HL-60 (cell line): ENCODE data around the gene GALNT1.

Experiments
- DNase-seq, 2 experiments: peaks; one replicate each; pipeline ENCODE4 v3.0.0-alpha.2; 2010 to 2020; ENCODE audit warnings: low read depth in 1 of 2, low spot score in 1 of 2
- H3K27ac ChIP-seq: fragments of 250-450 bp; sonication (Bioruptor Pico); replicated peaks from 2 replicates; pipeline ENCODE4 v1.5.1; 2020; ENCODE audit warnings: mild to moderate bottlenecking, moderate library complexity
- H3K27me3 ChIP-seq: fragments of 250-450 bp; sonication (Bioruptor Pico); 2 replicates; pipeline ENCODE4 v1.5.1; 2021; ENCODE audit warnings: mild to moderate bottlenecking, moderate library complexity; ENCODE audit not compliant: insufficient read depth, poor library complexity, severe bottlenecking
- H3K4me3 ChIP-seq: replicated peaks from 2 replicates; pipeline ENCODE4 v1.5.1; 2011; ENCODE audit warnings: mild to moderate bottlenecking, control low read depth, low read length; ENCODE audit not compliant: insufficient read depth
- CTCF ChIP-seq: IDR thresholded peaks from one replicate; pipeline ENCODE4 v1.5.1; 2011; ENCODE audit warnings: low read length, control low read depth, inconsistent platforms; ENCODE audit not compliant: insufficient read depth
- GABPA ChIP-seq: IDR thresholded peaks from 2 replicates; pipeline ENCODE4 v1.6.1; 2012; ENCODE audit warnings: low read depth
- POLR2AphosphoS5 ChIP-seq: IDR thresholded peaks from 2 replicates; pipeline ENCODE4 v1.6.1; 2012; ENCODE audit warnings: low read depth
- REST ChIP-seq: IDR thresholded peaks from 2 replicates; pipeline ENCODE4 v1.6.1; 2012; ENCODE audit warnings: low read depth; ENCODE audit not compliant: insufficient replicate concordance
- SPI1 ChIP-seq: IDR thresholded peaks from 2 replicates; pipeline ENCODE4 v1.6.1; 2012; ENCODE audit warnings: low read depth, mild to moderate bottlenecking, borderline replicate concordance

Gene GALNT1

GRCh38 chr18:35578936-35579335 lies 2.6 kb upstream of the GALNT1 start:
- Histone ChIP-seq H3K27ac (no peak overlapping the region), H3K4me3 (no peak overlapping the region), H3K27me3 (no peaks in the 10 kb centered on the region)
- TF ChIP-seq POLR2AphosphoS5 (no peak), GABPA (no peak), REST (no peak), SPI1 (no peak), CTCF (no peak)
- no peak for DNase-seq

- Histone ChIP-seq H3K27ac (peak overlapping the region; percentile 82), H3K27me3 (no peaks in the 10 kb centered on the region), H3K4me3 (peak overlapping the region; percentile 63)
- DNase-seq = peak in 1 of 2 experiments; percentile 82
- TF ChIP-seq POLR2AphosphoS5 (peak; percentile 54; the same call in 1 of the 2 replicates), REST (no peak), SPI1 (peak; percentile 86)
Observed at GRCh38 chr18:35580701-35581539, 620 bp upstream of the GALNT1 start.

- Histone ChIP-seq H3K27ac (peak overlapping the region; percentile 73), H3K27me3 (no peaks in the 10 kb centered on the region), H3K4me3 (peak overlapping the region; percentile 74)
- DNase-seq = peak in 1 of 2 experiments; percentile 29
- TF ChIP-seq POLR2AphosphoS5 = no peak
Observed at GRCh38 chr18:35581898-35582641, 530 bp downstream of the GALNT1 start.

- DNase-seq = no peak
- H3K27me3 ChIP-seq = no peaks in the 10 kb centered on the region
- no peak overlapping the region for H3K27ac ChIP-seq
- TF ChIP-seq POLR2AphosphoS5 = no peak
- no peak for TF ChIP-seq GABPA
- no peak for TF ChIP-seq REST
- no peak for TF ChIP-seq CTCF
- no peak for TF ChIP-seq SPI1
- no peak overlapping the region for H3K4me3 ChIP-seq
Observed at GRCh38 chr18:35582899-35583558, 1.5 kb downstream of the GALNT1 start.
